GM19468 (cell line): ENCODE results near the gene TMEM253.

Experiments
- ATAC-seq: cut with Tn5 transposase; IDR thresholded peaks from one replicate; pipeline ENCODE4 v1.9.1; 2021; ENCODE audit warnings: mild to moderate bottlenecking, moderate library complexity, moderate number of reproducible peaks; ENCODE audit not compliant: unreplicated experiment; ENCODE audit errors: extremely low read depth

TMEM253 gene

DNA sequence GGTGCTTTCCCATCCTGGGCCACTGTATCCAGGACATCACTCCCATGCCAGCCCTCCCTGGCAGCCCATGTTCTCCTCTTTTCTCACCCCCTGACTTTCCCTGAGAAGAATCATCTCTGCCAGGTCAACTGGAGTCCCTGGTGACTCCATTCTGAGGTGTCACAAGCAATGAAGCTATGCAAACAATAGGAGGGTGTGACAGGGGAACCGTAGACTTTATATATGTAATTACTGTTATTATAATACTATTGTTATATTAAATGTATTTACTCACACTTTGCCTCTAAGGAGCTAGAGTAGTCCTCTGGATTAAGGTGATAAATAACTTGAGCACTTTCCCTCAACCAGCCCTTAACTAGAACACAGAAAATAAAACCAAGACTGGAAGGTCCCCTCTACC lies 11.6 kb upstream of the TMEM253 start:
- ATAC-seq, result no peak

DNA sequence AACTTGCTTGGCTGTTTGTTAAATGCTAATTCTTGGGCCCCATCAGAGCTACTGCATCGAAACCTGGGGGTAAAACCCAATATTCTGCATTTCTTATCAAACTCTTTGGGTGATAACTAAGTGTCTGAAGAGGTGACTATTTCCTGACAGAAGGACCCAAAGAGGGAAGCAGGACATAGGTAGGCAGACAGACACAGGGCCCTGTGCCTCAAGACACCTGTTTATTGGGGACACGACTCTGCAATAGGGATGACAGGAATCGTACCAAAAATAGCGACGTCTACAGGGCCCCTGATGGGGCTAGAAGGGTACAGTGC lies 11.0 kb upstream of the TMEM253 start:
- ATAC-seq, result no peak

DNA sequence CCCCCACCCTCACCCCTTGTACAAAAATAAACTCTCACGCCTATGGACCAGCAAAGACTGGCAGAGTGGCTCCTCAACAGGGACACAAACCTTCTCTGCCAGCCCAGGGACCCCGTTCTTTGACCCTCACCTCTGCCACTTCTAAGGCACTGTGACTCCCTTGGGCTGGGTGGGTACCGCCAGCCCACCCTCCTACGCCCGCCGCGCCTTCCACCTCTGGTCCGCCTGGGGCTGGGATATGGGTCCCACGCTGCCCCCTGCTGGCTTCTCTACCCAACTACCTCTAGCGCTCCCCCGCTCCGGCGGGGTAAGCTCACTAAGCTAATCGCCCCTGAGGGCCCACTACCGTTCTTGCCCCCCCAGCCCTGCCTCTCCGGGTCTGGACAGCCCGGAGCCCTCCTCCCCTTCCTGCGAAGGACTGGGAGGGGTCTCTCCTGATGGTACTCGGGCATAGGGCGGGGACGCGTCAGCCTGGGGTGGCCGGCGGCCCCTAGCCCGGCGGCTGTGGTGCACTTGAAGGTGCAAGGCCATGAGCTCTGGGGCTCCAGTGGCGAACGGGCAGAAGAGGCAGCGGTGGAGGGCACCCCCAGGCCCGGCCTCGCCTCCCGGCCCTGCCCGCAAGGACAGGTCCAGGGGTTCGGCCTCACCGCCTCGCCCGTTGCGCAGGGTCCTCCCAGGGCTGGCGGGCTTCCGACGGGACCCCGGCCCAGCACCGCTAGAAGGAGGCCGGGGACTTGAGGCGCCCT lies 10.5 kb upstream of the TMEM253 start:
- ATAC-seq, result no peak

DNA sequence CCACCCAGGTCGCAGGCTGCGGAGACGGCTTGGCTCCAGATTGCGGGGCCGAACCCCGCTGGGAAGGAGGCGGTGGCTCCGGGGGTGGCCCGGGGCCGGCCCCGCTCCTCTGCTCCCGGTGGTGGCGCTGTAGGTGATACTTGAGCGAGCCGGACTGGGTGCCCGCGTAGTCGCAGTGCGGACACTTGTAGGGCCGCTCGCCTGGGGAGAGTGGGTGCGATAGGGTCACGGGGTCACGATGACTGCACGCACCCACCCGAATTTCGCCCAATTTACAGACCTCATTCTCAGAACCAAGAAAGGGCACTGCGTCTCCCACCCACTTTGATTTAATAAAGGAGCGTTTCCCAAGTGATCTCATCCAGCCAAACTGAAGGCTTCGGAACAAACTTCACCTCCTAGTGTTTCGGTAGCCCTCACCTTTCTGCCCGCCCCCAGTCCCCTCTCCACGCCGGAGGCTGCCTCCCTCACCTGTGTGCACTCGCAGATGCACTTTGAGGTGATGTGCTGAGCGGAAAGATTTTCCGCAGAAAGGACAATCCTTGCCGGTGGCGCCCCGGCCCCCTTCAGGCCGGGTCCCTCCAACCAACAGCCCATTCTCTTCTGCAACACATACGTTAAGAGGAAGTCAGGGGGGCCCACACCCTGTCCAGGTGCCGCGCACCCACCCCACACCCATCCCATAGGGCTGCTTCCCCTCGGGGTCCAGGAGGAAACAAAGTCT lies 9.8 kb upstream of the TMEM253 start:
- no peak for ATAC-seq

DNA sequence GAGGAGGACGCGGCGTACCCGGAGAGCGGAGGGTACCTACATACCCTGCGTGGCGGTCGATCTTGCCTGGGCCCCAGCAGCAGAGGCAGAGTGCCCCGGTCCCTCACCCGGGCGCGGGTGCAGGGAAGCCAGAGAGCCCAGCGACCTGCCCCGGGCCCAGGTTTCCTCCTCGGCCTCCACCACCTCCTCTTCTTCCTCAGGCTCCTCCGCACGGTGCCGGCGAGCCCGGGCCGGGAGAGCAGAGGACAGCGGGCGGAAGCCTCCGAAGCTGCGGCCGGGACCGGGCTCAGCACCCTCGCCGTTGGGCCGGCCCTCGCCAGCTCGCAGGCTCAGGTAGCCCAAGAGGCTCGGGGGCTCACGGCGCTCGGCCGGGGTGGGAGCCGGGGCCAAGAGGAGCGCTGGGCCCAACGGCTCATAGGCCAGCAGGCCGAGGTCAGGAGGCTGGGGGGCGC lies 9.0 kb upstream of the TMEM253 start:
- no peak for ATAC-seq

DNA sequence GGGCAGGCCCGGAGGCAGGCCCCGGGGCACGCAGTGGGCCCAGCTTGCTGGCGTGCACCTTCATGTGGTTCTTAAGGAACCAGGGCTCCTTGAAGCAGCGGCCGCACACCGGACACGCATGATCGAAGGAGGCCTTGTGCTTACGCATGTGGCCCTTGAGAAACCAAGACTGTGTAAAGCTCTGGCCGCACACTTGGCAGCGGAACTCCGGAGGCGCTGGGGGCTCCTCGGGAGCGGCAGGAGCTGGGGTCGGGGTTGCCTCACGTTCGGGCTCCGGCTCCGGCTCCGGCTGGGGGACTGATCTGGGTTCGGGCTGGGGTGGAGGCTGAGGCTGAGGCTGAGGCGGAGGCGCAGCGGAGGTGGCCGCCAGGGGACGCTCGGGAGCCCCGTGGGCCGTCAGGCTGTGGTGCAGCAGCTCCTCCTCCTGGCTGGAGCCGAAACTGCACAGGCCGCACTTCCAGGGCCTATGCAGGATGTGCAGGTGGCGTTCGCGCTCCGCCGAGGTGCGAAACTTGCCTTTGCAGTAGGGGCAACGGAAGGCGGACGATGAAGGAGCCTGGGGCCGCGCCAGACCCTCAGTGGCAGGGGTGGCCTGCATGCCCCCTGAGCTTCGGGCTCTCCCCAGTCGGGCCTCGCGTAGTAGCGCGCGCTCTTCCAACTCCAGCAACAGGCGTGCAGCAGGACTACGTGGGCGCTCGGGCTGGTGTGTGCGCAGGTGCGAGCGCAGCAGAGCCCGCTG lies 8.4 kb upstream of the TMEM253 start:
- ATAC-seq, result peak; percentile 57

DNA sequence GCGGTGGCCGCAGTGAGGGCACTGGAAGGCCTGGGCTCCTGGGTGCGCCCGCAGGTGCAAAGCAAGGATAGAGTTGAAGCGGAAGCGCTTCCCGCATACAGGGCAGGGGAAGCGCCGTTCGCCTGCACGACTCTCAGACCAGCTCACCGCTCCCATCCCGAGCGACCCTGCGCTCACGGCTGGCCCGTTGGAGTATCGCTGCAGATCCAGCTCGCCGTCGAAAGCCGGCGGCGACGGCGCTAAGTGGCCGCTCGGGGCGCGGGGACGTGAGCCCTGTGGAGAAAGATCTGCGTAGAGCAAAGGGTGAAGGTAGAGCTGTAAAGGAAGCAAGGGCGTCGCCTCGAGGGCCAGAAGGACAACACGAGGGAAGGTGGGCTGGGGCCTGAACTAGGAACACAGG lies 7.8 kb upstream of the TMEM253 start:
- ATAC-seq, result no peak

DNA sequence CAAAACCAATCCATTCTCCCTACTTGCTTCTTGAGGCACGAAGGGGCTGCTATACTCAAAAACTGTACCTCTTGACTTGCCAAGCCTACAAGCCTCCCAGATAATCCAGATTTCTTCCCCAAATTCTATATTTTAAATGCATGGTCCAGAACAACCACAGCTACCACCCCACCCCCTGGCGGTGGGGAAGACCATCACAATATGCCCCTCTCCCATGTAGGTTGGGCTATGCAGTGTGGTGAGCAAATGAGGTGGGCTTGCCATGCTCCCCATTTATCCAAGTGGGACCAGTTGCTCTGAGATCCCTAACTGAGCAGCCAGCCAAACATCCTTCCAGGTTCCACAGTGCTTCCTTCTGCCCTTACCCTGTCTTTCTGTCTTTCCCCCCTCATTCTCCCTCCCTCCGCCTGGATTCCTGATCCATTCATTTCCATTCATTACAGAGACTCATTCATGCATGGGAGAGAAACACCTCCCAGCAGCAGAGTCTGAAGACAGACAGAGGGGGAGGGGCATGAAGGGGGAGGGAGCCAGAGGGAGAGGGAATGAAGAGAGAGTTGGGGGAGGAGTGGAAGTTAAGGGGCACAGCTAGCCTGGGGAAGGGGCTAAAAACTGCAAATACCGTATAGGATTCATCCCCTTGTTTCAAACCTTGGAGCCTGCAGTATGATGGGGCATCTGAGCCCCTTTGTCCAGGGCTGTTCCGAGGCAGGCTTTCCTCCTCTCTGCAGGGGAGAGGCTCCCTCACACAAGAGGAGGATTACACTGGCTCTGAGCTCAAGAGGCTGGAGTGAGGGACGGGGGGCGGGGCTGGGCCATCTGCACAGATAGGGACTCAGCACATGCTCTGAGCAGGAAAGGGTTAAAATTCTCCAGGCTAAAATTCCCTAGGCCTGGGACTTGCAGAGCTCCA lies 6.8 kb upstream of the TMEM253 start:
- ATAC-seq, result no peak

DNA sequence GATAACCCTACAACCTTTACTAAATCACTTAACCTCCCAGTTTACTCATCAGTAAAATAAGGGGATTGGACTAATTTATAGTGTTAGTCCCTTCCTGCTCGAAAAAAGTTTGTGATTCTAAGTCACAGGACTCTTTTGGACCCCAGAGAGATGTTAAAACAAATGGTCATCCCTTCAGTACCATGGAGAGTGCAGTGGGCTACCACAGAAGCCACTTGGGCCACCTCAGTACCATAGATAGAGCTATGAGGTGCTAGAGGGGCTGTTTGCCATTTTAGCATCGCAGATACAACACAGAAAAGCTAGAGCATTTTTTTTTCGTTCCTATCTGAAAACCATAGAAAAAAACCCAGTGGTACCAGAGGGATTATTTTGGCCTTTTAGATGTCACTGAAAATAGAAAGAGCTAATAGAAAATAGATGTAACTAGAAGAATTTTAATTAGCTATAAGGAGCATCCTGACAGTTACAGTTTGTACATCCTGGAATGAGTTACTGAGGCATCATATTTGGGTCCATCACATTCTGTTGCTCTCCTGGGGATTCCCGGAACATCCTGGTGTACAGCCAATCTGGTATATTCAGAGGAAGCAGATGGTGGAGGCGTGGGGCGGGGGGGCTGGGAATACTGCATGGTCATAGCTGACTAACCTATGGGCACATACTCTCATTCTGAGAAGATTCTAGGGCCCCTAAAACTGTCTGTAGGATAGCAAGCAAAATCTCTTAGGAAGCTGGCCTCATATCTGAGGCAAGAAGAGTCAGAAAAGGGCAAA lies 5.2 kb upstream of the TMEM253 start:
- ATAC-seq, result no peak

DNA sequence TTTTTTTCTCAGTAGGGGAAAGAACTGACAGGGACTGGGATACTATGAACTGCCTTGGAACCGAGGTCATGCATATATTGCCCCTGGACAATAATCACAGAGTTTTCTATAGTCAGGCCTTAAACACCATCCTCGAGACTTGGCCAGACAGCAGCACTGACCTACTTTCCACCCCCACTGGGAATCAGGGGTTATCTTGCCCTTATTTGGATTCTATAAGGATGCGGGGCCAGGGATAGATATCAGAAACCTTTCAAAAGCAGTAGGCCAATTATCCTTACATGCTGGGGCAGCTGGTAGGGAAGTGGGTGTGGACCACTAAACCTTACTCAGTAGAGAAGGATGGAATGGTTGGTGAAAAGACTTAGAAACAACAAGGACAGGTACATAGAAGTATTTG lies 4.4 kb upstream of the TMEM253 start:
- no peak for ATAC-seq

DNA sequence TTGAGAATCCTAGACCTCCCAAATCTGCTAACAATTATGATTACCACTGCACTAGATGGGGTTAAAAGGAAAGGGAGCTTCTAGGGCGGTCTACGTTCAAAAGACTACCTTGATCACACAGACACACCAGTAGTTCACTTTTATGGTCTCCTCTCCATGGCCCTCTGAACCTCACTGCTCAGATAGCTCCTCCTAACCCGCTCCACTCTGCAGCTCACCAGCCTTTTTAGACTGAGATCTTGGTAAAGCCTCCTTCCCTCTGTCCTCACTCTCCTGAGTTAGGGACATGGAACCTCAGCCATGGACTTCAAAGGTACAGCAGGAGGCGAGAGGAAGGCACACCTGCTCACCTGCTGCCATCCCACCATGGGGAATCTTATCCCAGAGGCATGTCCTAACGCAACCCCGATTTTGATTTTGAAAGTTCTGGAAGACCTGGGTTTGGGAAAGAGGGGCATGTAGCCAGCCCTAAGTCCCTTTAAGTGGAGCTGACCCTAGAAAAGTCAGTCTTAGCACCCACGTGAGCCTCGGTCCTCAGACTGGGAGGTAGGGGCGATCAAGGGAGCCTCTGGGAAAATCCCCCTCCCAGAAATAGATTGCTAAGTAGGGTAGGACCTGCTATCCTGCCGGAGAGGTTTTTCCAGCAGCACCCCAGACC lies 3.8 kb upstream of the TMEM253 start:
- no peak for ATAC-seq

DNA sequence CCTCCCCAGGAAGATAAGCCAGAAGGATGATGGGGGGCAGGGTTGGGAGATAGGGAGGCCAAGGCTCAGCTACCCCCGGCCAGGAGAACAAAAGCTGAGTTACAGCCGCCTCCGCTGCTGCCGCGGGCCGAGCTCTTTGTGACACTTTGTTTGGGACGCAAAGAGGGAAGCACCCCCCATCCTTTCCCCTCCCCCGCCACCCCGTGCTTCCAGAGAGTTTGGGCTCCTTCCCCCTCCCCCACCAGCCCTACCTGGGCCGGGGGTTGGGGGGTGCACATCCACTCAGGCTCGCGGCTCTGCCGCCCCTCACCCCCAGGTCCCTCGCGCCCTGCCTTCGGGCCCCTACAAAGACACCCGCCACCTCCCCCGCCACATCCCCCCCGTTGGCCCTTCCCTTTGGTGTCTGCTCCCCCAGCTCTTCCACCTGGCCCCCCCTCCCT lies 3.2 kb upstream of the TMEM253 start:
- no peak for ATAC-seq

DNA sequence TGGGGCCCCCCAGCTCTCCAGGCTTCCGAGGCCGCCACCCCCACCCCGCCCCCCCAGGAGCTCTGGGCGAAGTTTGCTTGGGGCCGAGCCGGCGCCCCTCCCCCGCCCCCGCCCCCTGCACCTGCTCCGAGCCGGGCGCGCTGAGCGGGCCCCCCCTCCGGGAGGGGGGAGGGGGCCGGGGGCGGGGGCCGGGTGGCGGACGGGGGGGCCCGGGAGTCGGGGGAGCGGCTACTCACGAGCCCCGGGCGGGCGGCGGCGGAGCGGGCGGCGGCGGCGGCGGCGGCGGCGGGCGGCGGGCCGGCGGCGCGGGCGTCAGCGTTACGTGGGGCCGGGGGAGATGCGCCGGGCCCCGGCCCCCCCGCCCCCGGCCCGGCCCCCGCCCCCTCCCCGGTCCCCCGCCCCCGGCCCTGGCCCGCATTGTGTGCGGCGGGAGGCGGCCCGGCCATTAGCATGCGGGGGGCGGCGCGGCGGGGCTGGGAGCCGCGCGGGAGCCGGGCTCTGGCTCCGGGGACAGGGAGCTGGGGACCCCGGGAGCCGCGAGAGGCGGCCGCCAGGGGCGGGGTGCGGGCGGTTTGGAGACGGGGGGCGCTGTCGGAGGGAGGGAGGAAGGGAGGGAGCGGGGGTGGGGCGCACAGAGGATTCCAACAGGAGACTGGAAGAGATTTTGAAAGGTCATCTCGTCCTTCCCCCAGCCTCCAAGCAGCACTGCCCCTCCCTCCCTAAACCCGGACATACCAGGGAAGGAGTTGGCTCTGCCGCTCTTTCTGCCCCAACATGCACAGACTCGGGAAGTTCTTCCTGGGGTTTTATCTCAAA lies 2.6 kb upstream of the TMEM253 start, which contains the start of gene ZNF219:
Gene ZNF219 (minus strand): TSS at position 580 of the 816 bp plus-strand sequence. CDS start 5,064 bp downstream, outside the sequence.
- no peak for ATAC-seq

DNA sequence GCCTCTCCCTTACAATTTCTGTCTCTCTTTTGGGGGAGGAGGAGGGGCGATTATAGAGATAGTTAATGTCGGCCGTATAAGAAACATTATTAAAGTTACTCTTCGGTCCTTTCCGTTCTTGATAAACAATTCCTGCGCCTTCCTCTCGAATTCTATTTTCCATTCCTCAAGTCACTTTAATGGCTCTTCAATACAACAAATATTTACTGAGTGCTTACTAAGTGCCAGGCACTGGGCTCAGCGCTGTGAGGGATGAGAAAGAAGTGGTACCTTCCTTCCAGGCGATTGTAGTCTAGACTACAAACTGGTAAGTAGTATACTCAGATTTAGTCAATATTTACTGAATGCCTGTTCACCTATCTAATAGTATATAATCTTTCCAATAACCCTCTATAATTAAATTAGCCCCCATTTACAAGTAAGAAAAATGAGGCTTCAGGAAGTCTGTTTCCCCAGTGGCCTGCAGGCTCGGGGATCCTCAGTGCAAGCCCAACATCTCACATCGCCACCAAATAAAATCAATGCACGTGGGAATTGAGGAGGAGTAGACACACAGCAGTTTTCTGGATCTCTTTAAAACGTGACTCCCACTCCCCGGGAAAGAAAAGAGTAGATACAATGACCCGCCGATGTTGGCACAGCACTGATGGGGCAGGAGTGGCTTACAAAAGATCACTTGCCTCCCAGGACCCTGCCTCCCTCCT lies 1.8 kb upstream of the TMEM253 start:
- ATAC-seq, result no peak

DNA sequence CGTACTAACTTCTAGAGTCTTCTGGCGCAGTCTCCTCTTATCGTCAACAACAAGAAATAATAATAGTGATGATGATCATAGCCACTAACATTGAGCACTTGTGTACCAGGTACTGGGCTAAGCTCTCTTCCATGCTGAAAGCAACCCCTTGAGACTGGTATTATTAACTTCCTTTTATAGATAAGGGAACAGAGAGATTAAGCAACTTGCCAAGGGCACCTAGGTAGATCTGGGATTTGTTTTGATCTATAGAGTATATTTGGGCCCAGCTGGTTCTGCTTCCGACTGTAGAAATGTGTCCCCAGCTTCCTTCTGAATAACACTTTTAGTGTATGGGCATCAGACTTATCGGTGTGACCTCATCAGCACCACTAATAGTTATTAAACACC lies 1.3 kb upstream of the TMEM253 start:
- no peak for ATAC-seq

DNA sequence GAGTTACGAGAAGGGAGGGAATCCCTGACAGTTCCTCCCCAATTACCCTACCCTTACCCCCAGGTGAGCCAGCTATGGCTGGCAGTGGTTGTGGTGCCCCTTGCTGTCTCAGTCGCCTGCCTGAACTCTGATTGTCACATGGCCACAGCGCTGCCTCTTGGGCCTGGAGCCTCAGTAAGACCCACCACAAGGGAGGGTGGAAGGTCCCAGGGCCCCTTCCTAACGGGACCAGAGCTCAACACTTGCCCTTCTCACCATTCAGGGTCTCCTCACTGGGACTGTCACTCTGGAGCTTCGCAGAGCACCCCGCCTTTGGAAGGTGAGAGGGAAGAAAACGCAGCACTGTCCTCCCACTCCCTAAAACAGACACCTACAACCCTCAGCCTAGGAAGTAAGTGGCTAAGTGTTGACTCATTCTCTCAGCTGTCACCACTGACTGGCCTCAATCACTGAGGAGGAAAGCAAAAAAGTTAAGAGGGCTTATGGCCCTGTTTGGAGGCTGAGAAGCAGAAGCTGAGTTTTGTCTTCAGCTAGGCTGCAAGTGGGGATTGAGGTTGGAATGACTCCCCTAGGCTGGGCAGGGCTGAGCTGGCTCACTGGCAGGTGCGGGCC lies 1.0 kb downstream of the TMEM253 start:
- no peak for ATAC-seq
